Neural cell (in vitro differentiated cells): ENCODE data around the gene ASIC3. TPM values are rescaled to one million over a fixed set of nuclear protein-coding genes. Genes with fewer than 3 reads are reported as not detected.

ENCODE experiments used
- H2AFZ ChIP-seq: fragments of 200-600, 300-800 bp; sonication (generic), shearing (Covaris generic); 2 replicates; pipeline ENCODE4 v1.6.0; 2014; ENCODE audit warnings: low read depth, mild to moderate bottlenecking, antibody characterized with exemption, low read length, moderate library complexity
- H3F3A ChIP-seq: fragments of 200-600 bp; shearing (Covaris generic); 2 replicates; pipeline ENCODE4 v1.6.1; 2016; ENCODE audit warnings: mild to moderate bottlenecking, moderate library complexity, mixed read lengths, antibody characterized with exemption, low read length; ENCODE audit not compliant: insufficient read depth, poor library complexity, severe bottlenecking
- H3K27ac ChIP-seq: fragments of 200-600, 300-800 bp; sonication (generic), shearing (Covaris generic); 2 replicates; pipeline ENCODE4 v1.5.1; 2014; ENCODE audit warnings: mild to moderate bottlenecking, low read length, moderate library complexity
- H3K27me3 ChIP-seq: fragments of 300-800, 200-600 bp; sonication (generic), shearing (Covaris generic); 2 replicates; pipeline ENCODE4 v1.6.0; 2014; ENCODE audit warnings: mild to moderate bottlenecking, low read depth, low read length, moderate library complexity; ENCODE audit not compliant: insufficient read depth
- H3K36me3 ChIP-seq: fragments of 300-800, 200-600 bp; sonication (generic), shearing (Covaris generic); 2 replicates; pipeline ENCODE4 v1.5.1; 2014; ENCODE audit warnings: mild to moderate bottlenecking, antibody characterized with exemption, low read length, moderate library complexity; ENCODE audit not compliant: insufficient read depth
- H3K4me2 ChIP-seq: fragments of 300-800, 200-600 bp; sonication (generic), shearing (Covaris generic); 2 replicates; pipeline ENCODE4 v1.6.0; 2014; ENCODE audit warnings: mild to moderate bottlenecking, low read length
- H3K4me3 ChIP-seq: fragments of 300-800, 200-600 bp; sonication (generic), shearing (Covaris generic); 2 replicates; pipeline ENCODE4 v1.5.1; 2014; ENCODE audit warnings: mild to moderate bottlenecking, low read length, moderate library complexity
- H3K79me2 ChIP-seq: fragments of 200-600 bp; shearing (Covaris generic); replicated peaks from 2 replicates; pipeline ENCODE4 v1.6.0; 2014; ENCODE audit warnings: mild to moderate bottlenecking, low read length, moderate library complexity; ENCODE audit not compliant: insufficient read depth
- H3K9ac ChIP-seq: fragments of 300-800, 200-600 bp; sonication (generic), shearing (Covaris generic); 2 replicates; pipeline ENCODE4 v1.6.1; 2016; ENCODE audit warnings: mild to moderate bottlenecking, low read length, mixed read lengths
- H3K9me2 ChIP-seq: fragments of 200-600 bp; shearing (Covaris generic); 2 replicates; pipeline ENCODE4 v1.6.1; 2016; ENCODE audit warnings: mild to moderate bottlenecking, low read length, mixed read lengths; ENCODE audit not compliant: insufficient read depth
- H3K9me3 ChIP-seq: fragments of 200-600, 300-800 bp; sonication (generic), shearing (Covaris generic); 2 replicates; pipeline ENCODE4 v1.6.1; 2016; ENCODE audit warnings: mild to moderate bottlenecking, mixed run types, low read length, moderate library complexity, mixed read lengths
- H4K20me1 ChIP-seq: fragments of 200-600 bp; shearing (Covaris generic); 2 replicates; pipeline ENCODE4 v1.6.1; 2016; ENCODE audit warnings: mild to moderate bottlenecking, mixed run types; ENCODE audit not compliant: insufficient read depth
- CTCF ChIP-seq: fragments of 450-650 bp; IDR thresholded peaks from 2 replicates; pipeline ENCODE4 v1.5.1; 2014; ENCODE audit warnings: antibody characterized with exemption, mild to moderate bottlenecking, moderate library complexity; ENCODE audit not compliant: poor library complexity, severe bottlenecking
- EZH2 ChIP-seq: fragments of 200-600, 300-800 bp; shearing (Covaris generic), sonication (generic); IDR thresholded peaks from 2 replicates; pipeline ENCODE4 v1.6.1; 2014; ENCODE audit warnings: antibody characterized with exemption, low read length, borderline replicate concordance, mild to moderate bottlenecking; ENCODE audit not compliant: insufficient read depth, poor library complexity, severe bottlenecking
- MXI1 ChIP-seq: fragments of 450-650 bp; conservative IDR thresholded peaks from 2 replicates; pipeline ENCODE4 v1.6.1; 2014; ENCODE audit warnings: antibody characterized with exemption, mild to moderate bottlenecking; ENCODE audit not compliant: poor library complexity, severe bottlenecking
- POLR2AphosphoS5 ChIP-seq: IDR thresholded peaks from 2 replicates; pipeline ENCODE4 v1.6.1; 2012
- RAD21 ChIP-seq: fragments of 450-650 bp; conservative IDR thresholded peaks from 2 replicates; pipeline ENCODE4 v1.6.1; 2014; ENCODE audit warnings: antibody characterized with exemption, mild to moderate bottlenecking, moderate library complexity
- SMC3 ChIP-seq: fragments of 450-650 bp; conservative IDR thresholded peaks from 2 replicates; pipeline ENCODE4 v1.6.1; 2014; ENCODE audit warnings: antibody characterized with exemption, mild to moderate bottlenecking, moderate library complexity; ENCODE audit not compliant: poor library complexity
- TAF1 ChIP-seq: IDR thresholded peaks from 2 replicates; pipeline ENCODE4 v1.6.1; 2012; ENCODE audit warnings: low read depth
- polyA plus RNA-seq: library from polyadenylated mRNA; depleted of rRNA; stranded (reverse); fragments of >200 nt; gene quantifications from 2 replicates; pipeline ENCODE4 v1.2.3, GENCODE V29; 2014

The ASIC3 gene
- polyA plus RNA-seq, 1 donor from 2014 or later, result 3.3 TPM

GRCh38 chr7:151033864-151034249, 14.5 kb upstream of the ASIC3 start:
- no peak for TF ChIP-seq SMC3
- Histone ChIP-seq H3K4me3 (no peak overlapping the region), H3K9me3 (no peaks in the 10 kb centered on the region), H3K4me2 (no peak overlapping the region), H3K9ac (no peak overlapping the region), H3F3A (no peaks in the 10 kb centered on the region), H3K79me2 (peaks cover 3% of the 10 kb centered on the region), H3K36me3 (no peaks in the 10 kb centered on the region), H4K20me1 (no peaks in the 10 kb centered on the region), H3K27me3 (no peaks in the 10 kb centered on the region), H2AFZ (no peak overlapping the region), H3K9me2 (no peaks in the 10 kb centered on the region), H3K27ac (no peak overlapping the region)

- Histone ChIP-seq H4K20me1 (no peaks in the 10 kb centered on the region), H3K27ac (no peak overlapping the region), H3K9me3 (no peaks in the 10 kb centered on the region), H3K4me3 (no peak overlapping the region), H3K36me3 (no peaks in the 10 kb centered on the region), H3F3A (no peaks in the 10 kb centered on the region), H3K27me3 (no peaks in the 10 kb centered on the region), H3K79me2 (no peaks in the 10 kb centered on the region), H2AFZ (no peak overlapping the region), H3K9ac (no peak overlapping the region), H3K9me2 (no peaks in the 10 kb centered on the region), H3K4me2 (no peak overlapping the region)
- TF ChIP-seq POLR2AphosphoS5, result no peak
- TF ChIP-seq MXI1, result no peak
- no peak for TF ChIP-seq TAF1
- TF ChIP-seq EZH2, result no peak
Measured at GRCh38 chr7:151034312-151035025, 13.9 kb upstream of the ASIC3 start.

DNA sequence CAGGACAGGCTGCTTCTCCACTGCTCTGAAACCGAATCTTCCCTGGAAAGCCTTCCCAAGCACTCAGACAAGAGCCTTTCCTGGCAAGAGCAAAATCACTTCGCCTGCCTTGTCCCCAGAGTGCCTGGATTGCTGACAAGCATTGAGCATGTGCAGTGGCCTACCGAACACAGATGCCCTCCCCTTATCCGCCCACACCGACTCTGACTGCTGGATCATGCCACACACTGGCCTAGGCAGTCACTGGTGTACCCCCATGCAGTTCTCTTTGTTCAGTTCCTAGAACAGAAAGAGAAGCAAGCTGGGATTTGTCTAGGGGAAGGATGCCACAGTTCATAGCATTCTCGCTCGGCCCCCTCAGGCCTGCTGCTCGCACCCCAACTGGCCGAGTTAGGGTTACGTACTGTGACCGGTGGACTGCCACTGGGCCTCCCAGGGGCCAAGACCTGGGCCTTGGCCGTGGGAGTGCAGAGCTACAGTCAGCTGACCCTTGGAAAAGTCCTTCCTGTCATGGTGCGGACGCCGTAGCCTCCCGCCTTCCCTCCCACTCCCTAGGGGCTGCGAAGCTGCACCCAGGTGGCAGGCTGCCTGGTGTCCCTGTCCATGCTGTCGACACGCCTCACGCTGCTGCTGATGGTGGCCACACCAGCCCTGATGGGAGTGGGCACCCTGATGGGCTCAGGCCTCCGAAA, 13.2 kb upstream of the ASIC3 start:
- Histone ChIP-seq H3K4me2 (no peak overlapping the region), H3K9me3 (no peaks in the 10 kb centered on the region), H3K36me3 (no peaks in the 10 kb centered on the region), H2AFZ (no peak overlapping the region), H4K20me1 (no peaks in the 10 kb centered on the region), H3K9ac (no peak overlapping the region), H3K79me2 (no peaks in the 10 kb centered on the region), H3K27ac (no peak overlapping the region), H3K4me3 (no peak overlapping the region), H3F3A (no peaks in the 10 kb centered on the region), H3K9me2 (no peaks in the 10 kb centered on the region), H3K27me3 (no peaks in the 10 kb centered on the region)
- no peak for TF ChIP-seq RAD21
- TF ChIP-seq TAF1, result no peak
- TF ChIP-seq CTCF, result no peak
- TF ChIP-seq MXI1, result no peak
- no peak for TF ChIP-seq POLR2AphosphoS5
